Psoas muscle (tissue), 8 donors: ENCODE measurements around the gene SNX2. TPM values are rescaled to one million over a fixed set of nuclear protein-coding genes. Genes with fewer than 3 reads are reported as not detected.

Experiments
- ATAC-seq, 4 donors: fragments of 200-7000 bp; cut with Tn5 transposase; one replicate each; pipeline ENCODE4 v1.9.1; 2020; ENCODE audit warnings: moderate library complexity in 3 of 4, mild to moderate bottlenecking in 2 of 4
- DNase-seq, 2 donors: peaks; one replicate each; pipeline ENCODE4 v3.0.0-alpha.2; 2020
- H3K27ac ChIP-seq: fragments of 200-600 bp; one replicate; pipeline ENCODE4 v1.8.0; 2022
- H3K27me3 ChIP-seq, 3 donors: fragments of 200-600 bp in 1 of 3; one replicate each; pipeline versions ENCODE4 v1.6.1 to v1.8.0; 2013 to 2022; ENCODE audit warnings: low read length in 2 of 3, mild to moderate bottlenecking in 2 of 3, moderate library complexity in 1 of 3; ENCODE audit not compliant: insufficient read depth in 3 of 3
- H3K36me3 ChIP-seq, 2 donors: fragments of 200-600 bp in 1 of 2; one replicate each; pipeline versions ENCODE4 v1.6.1 to v1.8.0; 2013 to 2022; ENCODE audit warnings: low read depth in 1 of 2, mild to moderate bottlenecking in 1 of 2, moderate library complexity in 1 of 2; ENCODE audit not compliant: insufficient read depth in 1 of 2
- H3K4me1 ChIP-seq: fragments of 200-600 bp; one replicate; pipeline ENCODE4 v1.8.0; 2022
- H3K4me3 ChIP-seq: fragments of 200-600 bp; one replicate; pipeline ENCODE4 v1.8.0; 2022; ENCODE audit warnings: mild to moderate bottlenecking
- H3K9me3 ChIP-seq: fragments of 200-600 bp; one replicate; pipeline ENCODE4 v1.8.0; 2022
- CTCF ChIP-seq: fragments of 200-600 bp; IDR thresholded peaks from one replicate; pipeline ENCODE4 v1.8.0; 2022; ENCODE audit warnings: antibody characterized with exemption
- WGBS, 3 donors: extraction: QIAGEN DNeasy Blood & Tissue Kit; methylation state at CpG; one replicate each; pipeline versions ENCODE4 v1.1.6 to v1.1.7; 2013; 5-methylcytosine and 5-hydroxymethylcytosine counted together
- intact Hi-C, 2 donors: fragments of 100-400 bp; cut with DNase I; formaldehyde crosslinking; loops; one replicate each; pipeline versions ENCODE4 v1.11.0 to v1.14.2; 2022
- polyA plus RNA-seq, 3 donors: library from polyadenylated mRNA; stranded (reverse); fragments of 200-250 nt; gene quantifications; one replicate each; pipeline ENCODE4 v1.2.3, GENCODE V29; 2013
- total RNA-seq, 4 donors: library from RNA; stranded (reverse); fragmentation: NEBNext Ultra II Directional in 2 of 4; extraction: Animal tissue kit (Norgen Biotek cat#: 25700) in 2 of 4; gene quantifications; one replicate each; pipeline versions ENCODE4 v1.2.1 to v1.2.4, GENCODE V29; 2021 to 2023
- donor health status: healthy with polysubstance abuse.
- donor health status: DM: no; HTN: no; CAD: no; lungs with moderate emphysema.
- donor health status: Bipolar disorder and iron deficiency.
- donor health status: healthy.
- donor health status: DM: yes; HTN: yes; CAD: no.
- donor health status: DM: no; HTN: no; CAD: no.
- donor health status: DM: no; HTN: no; CAD: no.
- donor health status: DM: yes; HTN: yes; CAD: no.

The SNX2 gene
- total and polyA plus RNA-seq, 7 donors = 23.2 to 45.3 (median 35.3) TPM

- Histone ChIP-seq H3K9me3 (no peaks in the 10 kb centered on the region), H3K4me3 (no peak overlapping the region), H3K4me1 (no peaks in the 10 kb centered on the region), H3K27ac (no peak overlapping the region), H3K27me3 (no peaks in the 10 kb centered on the region), H3K36me3 (no peaks in the 10 kb centered on the region)
- intact Hi-C loops = no loop called here
- DNase-seq = no peak
- ATAC-seq = no peak
- TF ChIP-seq CTCF = no peak
Observed at GRCh38 chr5:122766130-122766529, 8.8 kb upstream of the SNX2 start.

GRCh38 chr5:122770477-122770876, 4.4 kb upstream of the SNX2 start:
- 54 to 68% (median 68%) methylated on average over 3 of the region's 3 CpGs for WGBS, 3 donors
- intact Hi-C loops = no loop called here
- TF ChIP-seq CTCF = no peak

DNA sequence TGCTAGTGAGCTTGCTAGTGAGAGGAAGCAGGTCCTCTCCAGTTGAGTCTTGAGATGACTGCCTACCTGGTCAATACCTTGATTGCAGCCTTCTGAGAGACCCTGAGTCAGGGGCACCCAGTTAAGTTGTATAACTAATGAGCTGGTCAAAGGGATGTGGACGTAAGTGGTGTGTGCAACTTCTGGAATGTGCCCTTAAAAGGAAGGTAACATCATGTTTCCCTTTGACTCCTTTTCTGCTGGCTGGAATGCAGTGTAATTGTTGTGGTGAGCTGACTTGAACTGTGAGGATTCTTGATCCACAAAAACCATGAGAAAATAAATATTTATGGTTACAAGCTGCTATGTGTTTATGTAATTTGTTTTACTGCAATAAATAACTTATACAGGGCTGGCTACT, 2.4 kb upstream of the SNX2 start:
- Histone ChIP-seq H3K4me3 (no peak overlapping the region), H3K4me1 (peaks cover 10% of the 10 kb centered on the region), H3K9me3 (no peaks in the 10 kb centered on the region), H3K27me3 (no peaks in the 10 kb centered on the region), H3K36me3 (no peaks in the 10 kb centered on the region), H3K27ac (no peak overlapping the region)
- DNase-seq (no peak), ATAC-seq (no peak)
- no peak for TF ChIP-seq CTCF
- WGBS, 3 donors = 36 to 64% (median 45%) methylated on average over 1 of the region's 1 CpG
- intact Hi-C loops = no loop called here

More at GRCh38 chr5:122770477-122770876, 4.4 kb upstream of the SNX2 start:
- no peaks in the 10 kb centered on the region for H3K9me3 ChIP-seq
- H3K27me3 ChIP-seq = no peaks in the 10 kb centered on the region
- ATAC-seq (no peak), DNase-seq (no peak)
- H3K4me3 ChIP-seq = no peak overlapping the region
- H3K27ac ChIP-seq = no peak overlapping the region
- H3K36me3 ChIP-seq = no peaks in the 10 kb centered on the region
- H3K4me1 ChIP-seq = no peaks in the 10 kb centered on the region

DNA sequence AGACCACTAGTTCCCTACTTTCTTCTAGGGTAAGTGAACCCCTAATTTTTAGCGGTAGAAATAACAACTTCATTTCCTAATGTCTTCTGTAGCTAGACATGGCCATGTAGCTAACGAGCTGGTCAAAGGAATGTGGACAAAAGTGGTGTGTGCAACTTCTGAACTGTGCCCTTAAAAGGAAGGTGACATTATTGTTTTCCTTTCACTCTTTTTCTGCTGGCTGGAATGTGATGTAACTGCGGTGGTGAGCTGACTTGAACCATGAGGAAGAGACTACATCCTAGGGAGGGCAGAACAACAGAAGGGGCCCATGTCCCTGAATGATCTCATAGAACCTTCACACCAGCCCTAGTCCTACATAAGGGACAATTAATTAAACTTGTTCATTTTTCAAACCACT, 1.3 kb upstream of the SNX2 start:
- DNase-seq (no peak), ATAC-seq (no peak)
- intact Hi-C loops = loop anchor here in 1 of 2 donors (2.0 kb wide), 1 partner anchor 71 kb away; the partner anchor contains the start of gene SNX24
- Histone ChIP-seq H3K4me3 (no peak overlapping the region), H3K4me1 (peaks cover 10% of the 10 kb centered on the region), H3K9me3 (no peaks in the 10 kb centered on the region), H3K36me3 (no peaks in the 10 kb centered on the region), H3K27me3 (no peaks in the 10 kb centered on the region), H3K27ac (no peak overlapping the region)
- WGBS, 3 donors = 40 to 69% (median 64%) methylated on average over 3 of the region's 3 CpGs
- TF ChIP-seq CTCF = no peak

GRCh38 chr5:122774519-122774860, 390 bp upstream of the SNX2 start:
- WGBS, 3 donors = 13 to 21% (median 15%) methylated on average over 8 of the region's 8 CpGs
- TF ChIP-seq CTCF = no peak
- DNase-seq (no peak), ATAC-seq (peak; percentile 36 to 59 (median 56))
- peaks cover 10% of the 10 kb centered on the region for H3K4me1 ChIP-seq
- no peaks in the 10 kb centered on the region for H3K36me3 ChIP-seq
- peak overlapping the region; percentile 93 for H3K4me3 ChIP-seq
- no peaks in the 10 kb centered on the region for H3K9me3 ChIP-seq
- H3K27ac ChIP-seq = peak overlapping the region; percentile 88
- intact Hi-C loops = loop anchor here in 1 of 2 donors (2.0 kb wide), 1 partner anchor 70 kb away; the partner anchor contains the start of gene SNX24
- H3K27me3 ChIP-seq = no peaks in the 10 kb centered on the region
